Thoracic aorta (tissue), 2 donors: ENCODE measurements around the gene NUP153. TPM values are rescaled to one million over a fixed set of nuclear protein-coding genes. Genes with fewer than 3 reads are reported as not detected.
"Not testable (repeated sequence)": the region's sequence is repeated elsewhere in the genome, so short reads cannot be mapped to it uniquely, and the experiment has no call there.

Source experiments
- ATAC-seq: fragments of 150-250 bp; one replicate; pipeline ENCODE4 v1.8.0; 2017; ENCODE audit warnings: low read depth; ENCODE audit not compliant: insufficient number of reproducible peaks, low FRiP score
- DNase-seq: peaks from one replicate; pipeline ENCODE4 v3.0.0-alpha.2; 2020; ENCODE audit warnings: low spot score
- H3K27ac ChIP-seq, 2 donors: fragments of 200-600 bp; sonication (generic); 1 replicate in 1 of 2; 2 replicates in 1 of 2; pipeline ENCODE4 v1.5.1; 2016; ENCODE audit warnings: mild to moderate bottlenecking in 2 of 2, moderate library complexity in 2 of 2
- H3K27me3 ChIP-seq: fragments of 200-600 bp; sonication (generic); replicated peaks from 2 replicates; pipeline ENCODE4 v1.6.0; 2016; ENCODE audit warnings: mild to moderate bottlenecking; ENCODE audit not compliant: insufficient read depth
- H3K36me3 ChIP-seq: fragments of 200-600 bp; sonication (generic); one replicate; pipeline ENCODE4 v1.5.1; 2016
- H3K4me1 ChIP-seq, 2 donors: fragments of 200-600 bp; sonication (generic); 1 replicate in 1 of 2; 2 replicates in 1 of 2; pipeline versions ENCODE4 v1.5.1 to v1.6.0; 2016; ENCODE audit warnings: low read depth in 2 of 2, mild to moderate bottlenecking in 1 of 2; ENCODE audit not compliant: control insufficient read depth in 1 of 2
- H3K4me3 ChIP-seq: fragments of 200-600 bp; sonication (generic); 2 replicates; pipeline ENCODE4 v1.5.1; 2016; ENCODE audit warnings: mild to moderate bottlenecking
- H3K9me3 ChIP-seq: fragments of 200-600 bp; sonication (generic); 2 replicates; pipeline ENCODE4 v1.5.1; 2016
- total RNA-seq, 2 donors: library from RNA; depleted of rRNA; stranded (reverse); fragments of >200 nt; gene quantifications; one replicate each; pipeline versions ENCODE4 v1.1.0 to v1.2.3, GENCODE V29; 2016
- TF ChIP-seq, protein P1 (sequence below): fragments of 200-600 bp; sonication (generic); IDR thresholded peaks from one replicate; pipeline ENCODE4 v1.5.1; 2019; ENCODE audit warnings: antibody characterized with exemption

The NUP153 gene
- total RNA-seq, 2 donors from 2014 or later, result 31.5 to 44.6 TPM

DNA sequence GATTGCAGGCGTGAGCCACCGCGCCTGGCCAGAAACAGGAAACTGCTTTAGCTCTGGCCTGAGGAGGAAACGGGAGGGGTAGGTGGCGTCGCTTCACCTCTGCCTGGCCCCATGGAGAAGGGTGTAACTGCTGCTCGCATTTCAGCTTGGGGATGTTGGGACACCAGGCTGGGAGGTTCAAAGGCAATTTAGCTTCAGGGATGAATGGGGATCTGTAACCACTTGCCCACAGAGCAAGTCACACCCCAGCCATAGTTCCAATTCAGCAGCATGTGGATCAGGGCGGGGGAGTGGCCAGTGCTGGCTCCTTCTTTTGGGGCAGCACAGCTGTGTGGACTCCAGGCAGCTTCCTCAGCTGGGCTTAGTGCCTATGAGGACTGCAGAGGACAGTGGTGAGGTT lies 34.8 kb upstream of the NUP153 start:
- Histone ChIP-seq H3K27ac (no peak overlapping the region), H3K4me3 (no peak overlapping the region), H3K36me3 (no peaks in the 10 kb centered on the region), H3K27me3 (no peaks in the 10 kb centered on the region), H3K4me1 (no peaks in the 10 kb centered on the region), H3K9me3 (peaks cover 20% of the 10 kb centered on the region)
- TF ChIP-seq, protein P1, sequence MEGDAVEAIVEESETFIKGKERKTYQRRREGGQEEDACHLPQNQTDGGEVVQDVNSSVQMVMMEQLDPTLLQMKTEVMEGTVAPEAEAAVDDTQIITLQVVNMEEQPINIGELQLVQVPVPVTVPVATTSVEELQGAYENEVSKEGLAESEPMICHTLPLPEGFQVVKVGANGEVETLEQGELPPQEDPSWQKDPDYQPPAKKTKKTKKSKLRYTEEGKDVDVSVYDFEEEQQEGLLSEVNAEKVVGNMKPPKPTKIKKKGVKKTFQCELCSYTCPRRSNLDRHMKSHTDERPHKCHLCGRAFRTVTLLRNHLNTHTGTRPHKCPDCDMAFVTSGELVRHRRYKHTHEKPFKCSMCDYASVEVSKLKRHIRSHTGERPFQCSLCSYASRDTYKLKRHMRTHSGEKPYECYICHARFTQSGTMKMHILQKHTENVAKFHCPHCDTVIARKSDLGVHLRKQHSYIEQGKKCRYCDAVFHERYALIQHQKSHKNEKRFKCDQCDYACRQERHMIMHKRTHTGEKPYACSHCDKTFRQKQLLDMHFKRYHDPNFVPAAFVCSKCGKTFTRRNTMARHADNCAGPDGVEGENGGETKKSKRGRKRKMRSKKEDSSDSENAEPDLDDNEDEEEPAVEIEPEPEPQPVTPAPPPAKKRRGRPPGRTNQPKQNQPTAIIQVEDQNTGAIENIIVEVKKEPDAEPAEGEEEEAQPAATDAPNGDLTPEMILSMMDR, result no peak
- ATAC-seq (no peak), DNase-seq (no peak)

DNA sequence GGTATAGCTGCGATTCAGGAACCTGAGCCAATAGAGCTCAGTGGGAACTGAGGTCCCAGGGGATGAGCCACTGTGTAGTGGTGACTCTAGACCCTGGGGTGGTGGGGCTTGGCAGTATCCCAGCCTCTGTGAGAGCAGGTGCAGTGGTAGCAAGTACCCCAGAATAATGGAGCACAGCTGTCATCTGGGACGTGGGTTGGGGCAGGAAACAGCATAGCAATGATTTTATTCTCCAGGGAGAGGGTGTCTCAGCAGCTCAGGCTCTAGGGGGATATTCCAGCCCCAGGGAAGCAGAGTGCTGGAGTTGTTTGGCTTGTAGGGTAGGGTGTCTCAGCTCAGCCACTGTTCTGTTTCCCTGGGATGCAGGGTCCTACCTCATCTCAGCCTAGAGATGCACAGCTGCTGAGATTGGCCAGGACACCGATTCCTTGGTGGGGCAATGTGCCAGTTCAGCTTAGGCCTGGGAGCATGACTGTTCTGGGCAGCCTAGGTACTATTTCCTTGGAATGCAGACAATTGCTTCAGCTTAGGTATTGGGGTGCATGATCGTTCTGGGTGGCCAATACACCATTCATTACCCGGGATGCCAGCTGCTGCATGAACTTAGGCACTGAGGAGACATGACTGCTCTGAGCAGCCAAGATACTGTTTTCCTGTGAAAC lies 34.0 kb upstream of the NUP153 start:
- Histone ChIP-seq H3K27ac (no peak overlapping the region), H3K4me1 (no peaks in the 10 kb centered on the region), H3K4me3 (no peak overlapping the region), H3K9me3 (peaks cover 20% of the 10 kb centered on the region), H3K27me3 (no peaks in the 10 kb centered on the region), H3K36me3 (no peaks in the 10 kb centered on the region)
- no peak for ATAC-seq
- no peak for DNase-seq
- TF ChIP-seq, protein P1, result no peak

DNA sequence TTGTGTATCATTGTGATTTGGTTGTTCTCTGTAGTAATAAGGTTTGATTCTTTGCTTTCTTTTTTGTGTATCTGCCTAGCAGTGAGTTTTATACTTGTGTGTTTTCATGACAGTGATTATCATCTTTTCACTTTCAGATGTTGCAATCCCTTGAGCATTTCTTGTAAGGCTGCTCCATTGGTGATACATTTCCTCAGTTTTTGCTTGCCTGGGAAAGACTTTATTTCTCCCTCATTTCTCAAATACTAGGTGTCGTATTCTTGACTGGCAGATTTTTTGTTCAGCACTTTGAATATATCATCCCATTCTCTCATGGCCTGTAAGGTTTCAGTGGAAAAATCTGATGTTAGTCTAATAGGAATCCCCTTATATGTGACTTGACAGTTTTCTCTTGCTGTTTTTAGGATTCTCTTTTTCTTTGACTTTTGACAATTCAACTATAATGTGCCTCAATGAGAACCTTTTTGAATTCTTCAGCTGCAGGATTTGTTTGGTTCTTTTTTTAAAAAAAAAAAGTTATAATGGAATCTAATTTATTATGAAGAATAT lies 31.1 kb upstream of the NUP153 start:
- TF ChIP-seq, protein P1, result no peak
- Histone ChIP-seq H3K4me1 (no peaks in the 10 kb centered on the region), H3K36me3 (no peaks in the 10 kb centered on the region), H3K27ac (no peak overlapping the region), H3K9me3 (peaks cover 20% of the 10 kb centered on the region), H3K4me3 (no peak overlapping the region), H3K27me3 (no peaks in the 10 kb centered on the region)
- no peak for ATAC-seq
- no peak for DNase-seq

DNA sequence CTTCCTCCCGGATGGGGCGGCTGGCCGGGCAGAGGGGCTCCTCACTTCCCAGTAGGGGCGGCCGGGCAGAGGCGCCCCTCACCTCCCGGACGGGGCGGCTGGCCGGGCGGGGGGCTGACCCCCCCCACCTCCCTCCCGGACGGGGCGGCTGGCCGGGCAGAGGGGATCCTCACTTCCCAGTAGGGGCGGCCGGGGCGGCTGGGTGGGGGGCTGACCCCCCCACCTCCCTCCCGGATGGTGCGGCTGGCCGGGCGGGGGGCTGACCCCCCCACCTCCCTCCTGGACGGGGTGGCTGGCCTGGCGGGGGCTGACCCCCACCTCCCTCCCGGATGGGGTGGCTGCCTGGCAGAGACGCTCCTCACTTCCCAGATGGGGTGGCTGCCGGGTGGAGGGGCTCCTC lies 28.6 kb upstream of the NUP153 start:
- H3K27ac ChIP-seq, ATAC-seq: not testable (repeated sequence)

DNA sequence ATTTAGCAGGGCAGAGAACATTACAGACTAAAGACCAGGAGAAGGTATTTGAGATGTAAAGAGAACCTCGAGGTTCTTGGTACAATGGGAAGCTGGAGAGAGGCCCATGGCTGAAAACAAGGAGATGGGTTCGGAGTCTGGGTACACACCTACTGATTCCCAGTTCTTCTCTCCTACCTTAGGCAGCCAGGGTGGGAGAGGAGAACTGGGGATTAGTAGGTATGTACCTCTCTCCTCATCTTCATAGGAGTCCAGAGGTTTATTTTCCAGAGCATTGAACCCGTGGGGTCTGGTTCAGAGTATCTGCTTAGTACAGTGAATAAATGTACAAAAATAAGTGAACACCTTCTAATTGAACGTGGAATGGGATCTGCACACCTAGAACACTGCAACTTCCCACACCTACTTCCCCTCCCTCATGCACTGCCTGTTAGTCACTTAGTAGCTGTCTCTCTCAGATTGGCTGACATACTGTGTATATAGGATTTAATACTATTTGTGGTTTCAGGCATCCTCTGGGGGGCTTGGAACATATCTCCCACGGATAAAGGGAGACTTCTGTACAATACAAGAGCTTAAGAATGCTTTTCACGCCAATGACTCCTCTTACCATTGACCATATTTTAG lies 23.5 kb upstream of the NUP153 start:
- Histone ChIP-seq H3K27me3 (no peaks in the 10 kb centered on the region), H3K9me3 (no peaks in the 10 kb centered on the region), H3K4me1 (peaks cover 0 to under 1% of the 10 kb centered on the region in 2 donors), H3K4me3 (no peak overlapping the region), H3K36me3 (no peaks in the 10 kb centered on the region), H3K27ac (no peak overlapping the region)
- TF ChIP-seq, protein P1, result no peak
- DNase-seq (no peak), ATAC-seq (no peak)

More for the DNA sequence above, 28.6 kb upstream of the NUP153 start:
- H3K4me3 ChIP-seq, H3K27me3 ChIP-seq, H3K4me1 ChIP-seq, H3K36me3 ChIP-seq, DNase-seq: not testable (repeated sequence)
- peaks cover 20% of the 10 kb centered on the region for H3K9me3 ChIP-seq
